ENCODE data around the gene HDAC9. TPM values are rescaled to one million over a fixed set of nuclear protein-coding genes. Genes with fewer than 3 reads are reported as not detected.

Gene HDAC9
- total RNA-seq, 4 donors from 2014 or later = 51.2 to 194 (median 106) TPM

DNA sequence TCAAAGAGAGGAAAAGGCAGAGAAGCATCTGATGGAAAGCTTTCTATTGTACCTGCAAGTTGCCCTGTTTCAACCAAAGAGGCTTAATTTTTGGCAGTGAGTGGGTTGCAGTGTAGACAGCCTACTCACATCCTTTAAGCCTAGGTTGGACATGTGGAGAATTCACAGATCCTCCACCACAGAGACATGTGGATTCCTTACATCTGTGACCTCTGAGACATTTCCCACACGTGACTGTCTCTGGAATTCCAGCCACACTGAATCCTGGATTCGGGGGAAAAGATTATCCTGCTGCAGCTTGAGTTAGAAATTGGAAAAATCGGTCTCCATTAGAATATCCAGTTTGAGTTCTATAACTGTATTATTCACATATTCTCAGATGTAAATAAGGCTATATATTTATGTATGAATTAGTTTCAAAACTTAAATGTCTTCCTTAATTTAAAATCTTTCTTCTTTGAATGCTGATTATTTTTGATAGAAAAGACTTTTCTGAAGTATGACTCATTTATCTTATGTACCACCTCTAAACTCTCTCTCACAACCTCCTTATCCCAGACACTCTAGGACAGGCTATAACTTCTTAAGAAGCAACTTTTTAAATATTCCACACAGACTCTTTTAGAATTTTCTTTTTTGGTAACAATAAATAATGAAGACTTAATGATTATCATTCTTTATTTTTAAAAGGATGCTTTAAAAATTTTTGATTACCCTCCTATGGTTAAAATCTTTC is 498.6 kb downstream of the HDAC9 start:
- Histone ChIP-seq H3K36me3 (no peaks in the 10 kb centered on the region), H3K4me3 (no peak overlapping the region), H3K27ac (no peak overlapping the region), H3K27me3 (no peaks in the 10 kb centered on the region), H3K9me3 (no peaks in the 10 kb centered on the region), H3K4me1 (no peaks in the 10 kb centered on the region)
- no peak for ATAC-seq
- no peak for TF ChIP-seq EP300 (IDR thresholded peaks at IDR 0.05)
- 76 to 89% methylated on average over 3 of the region's 3 CpGs for WGBS, 2 donors (ENCODE audit: low coverage in 1 of 2)

DNA sequence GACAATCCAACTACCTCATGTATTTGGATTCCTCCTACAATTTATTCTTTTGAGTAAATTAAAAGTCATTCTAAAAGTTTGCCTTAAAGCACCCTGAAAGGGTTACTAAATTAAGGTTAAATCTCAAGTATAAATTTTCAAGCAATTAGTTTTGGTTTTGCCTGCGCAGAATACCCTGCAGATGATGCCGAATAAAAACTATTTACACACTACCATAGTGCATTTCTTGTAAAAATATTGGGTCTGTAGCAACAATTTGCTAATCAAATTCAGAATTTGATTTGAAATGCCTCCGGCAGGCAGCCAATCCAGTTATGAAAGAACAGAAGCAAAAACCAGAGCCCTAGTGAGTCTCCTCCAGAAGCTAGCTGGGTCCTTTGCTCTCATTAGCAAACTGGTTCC is 499.7 kb downstream of the HDAC9 start:
- TF ChIP-seq POLR2A (IDR thresholded peaks at IDR 0.05) (no peak), EP300 (IDR thresholded peaks at IDR 0.05) (no peak), CTCF (IDR thresholded peaks at IDR 0.05) (no peak), POLR2AphosphoS5 (IDR thresholded peaks at IDR 0.05) (no peak)
- 65 to 90% methylated on average over 3 of the region's 3 CpGs for WGBS, 2 donors (ENCODE audit: low coverage in 1 of 2)
- Histone ChIP-seq H3K27ac (no peak overlapping the region), H3K36me3 (no peaks in the 10 kb centered on the region), H3K27me3 (no peaks in the 10 kb centered on the region), H3K4me1 (no peaks in the 10 kb centered on the region), H3K4me3 (no peak overlapping the region), H3K9me3 (no peaks in the 10 kb centered on the region)
- no peak for ATAC-seq

DNA sequence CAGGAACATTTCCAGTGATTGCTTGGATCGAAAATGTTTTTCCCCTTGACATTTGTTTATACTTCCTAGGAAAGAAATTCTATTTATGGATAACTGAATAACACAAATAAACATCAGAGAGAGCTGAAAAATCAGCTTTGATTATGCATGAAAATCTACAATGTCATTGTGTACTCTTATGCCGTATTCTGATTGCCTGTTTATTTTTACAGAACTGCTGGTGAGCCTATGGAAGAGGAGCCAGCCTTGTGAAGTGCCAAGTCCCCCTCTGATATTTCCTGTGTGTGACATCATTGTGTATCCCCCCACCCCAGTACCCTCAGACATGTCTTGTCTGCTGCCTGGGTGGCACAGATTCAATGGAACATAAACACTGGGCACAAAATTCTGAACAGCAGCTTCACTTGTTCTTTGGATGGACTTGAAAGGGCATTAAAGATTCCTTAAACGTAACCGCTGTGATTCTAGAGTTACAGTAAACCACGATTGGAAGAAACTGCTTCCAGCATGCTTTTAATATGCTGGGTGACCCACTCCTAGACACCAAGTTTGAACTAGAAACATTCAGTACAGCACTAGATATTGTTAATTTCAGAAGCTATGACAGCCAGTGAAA is 500.4 kb downstream of the HDAC9 start:
- H3K4me3 ChIP-seq = no peak overlapping the region
- H3K9me3 ChIP-seq = no peaks in the 10 kb centered on the region
- WGBS, 2 donors (ENCODE audit: low coverage in 1 of 2) = 31 to 68% methylated on average over 3 to 5 of the region's 5 CpGs
- no peaks in the 10 kb centered on the region for H3K36me3 ChIP-seq
- no peak for ATAC-seq
- H3K4me1 ChIP-seq = no peaks in the 10 kb centered on the region
- H3K27ac ChIP-seq = no peak overlapping the region
- TF ChIP-seq EP300 (IDR thresholded peaks at IDR 0.05) (no peak), CTCF (IDR thresholded peaks at IDR 0.05) (no peak)
- no peaks in the 10 kb centered on the region for H3K27me3 ChIP-seq

DNA sequence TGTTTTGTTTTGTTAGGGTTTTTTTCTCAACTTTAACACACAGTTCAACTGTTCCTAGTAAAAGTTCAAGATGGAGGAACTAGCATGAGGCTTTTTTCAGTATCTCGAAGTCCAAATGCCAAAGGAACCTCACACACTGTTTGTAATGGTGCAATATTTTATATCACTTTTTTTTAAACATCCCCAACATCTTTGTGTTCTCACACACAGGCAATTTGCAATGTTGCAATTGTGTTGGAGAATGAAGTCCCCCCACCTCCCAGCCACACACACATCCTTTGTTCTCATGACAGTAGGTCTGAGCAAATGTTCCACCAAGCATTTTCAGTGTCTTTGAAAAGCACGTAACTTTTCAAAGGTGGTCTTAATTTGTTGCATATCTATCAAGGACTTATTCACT is 501.0 kb downstream of the HDAC9 start:
- H3K27me3 ChIP-seq = no peaks in the 10 kb centered on the region
- ATAC-seq = no peak
- 86 to 100% methylated on average over 2 of the region's 2 CpGs for WGBS, 2 donors (ENCODE audit: low coverage in 1 of 2)
- no peaks in the 10 kb centered on the region for H3K9me3 ChIP-seq
- TF ChIP-seq EP300 (IDR thresholded peaks at IDR 0.05) (no peak), POLR2AphosphoS5 (IDR thresholded peaks at IDR 0.05) (no peak), POLR2A (IDR thresholded peaks at IDR 0.05) (no peak), CTCF (IDR thresholded peaks at IDR 0.05) (no peak)
- H3K36me3 ChIP-seq = no peaks in the 10 kb centered on the region
- H3K4me1 ChIP-seq = no peaks in the 10 kb centered on the region
- no peak overlapping the region for H3K27ac ChIP-seq
- H3K4me3 ChIP-seq = no peak overlapping the region

DNA sequence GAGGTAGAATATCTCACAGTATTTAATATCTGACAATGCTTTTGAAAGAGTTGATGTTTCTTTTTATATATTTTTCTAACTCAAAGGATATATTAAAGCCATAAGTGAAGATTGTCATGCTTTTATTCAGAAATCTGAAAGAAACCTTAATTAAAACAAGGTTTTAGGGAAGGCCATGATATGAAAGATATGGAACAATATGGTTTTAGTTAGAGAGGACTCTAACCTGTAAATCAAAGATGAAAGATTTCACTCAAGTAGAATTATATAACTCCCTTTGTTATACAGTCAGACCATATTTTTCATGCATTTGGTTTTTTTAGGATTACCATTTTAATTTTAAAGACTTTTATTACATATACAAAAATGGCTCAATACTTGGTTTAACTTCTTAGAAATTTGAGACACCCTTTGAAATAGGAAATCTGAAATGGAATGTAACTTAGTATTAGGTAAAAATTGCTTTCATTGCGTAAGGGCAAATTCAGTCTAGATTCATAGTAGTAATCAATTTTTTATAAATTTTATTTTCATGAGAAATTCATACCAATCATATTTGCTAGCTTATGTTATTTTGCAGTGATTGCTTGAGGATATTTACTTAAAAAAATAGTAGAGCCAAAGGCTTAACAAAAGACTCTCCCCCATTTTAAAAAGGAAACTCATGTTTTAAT is 502.1 kb downstream of the HDAC9 start:
- Histone ChIP-seq H3K36me3 (no peaks in the 10 kb centered on the region), H3K27ac (no peak overlapping the region), H3K9me3 (no peaks in the 10 kb centered on the region), H3K27me3 (no peaks in the 10 kb centered on the region), H3K4me3 (no peak overlapping the region), H3K4me1 (no peaks in the 10 kb centered on the region)
- WGBS, 2 donors (ENCODE audit: low coverage in 1 of 2) = 100% methylated on average over 1 of the region's 1 CpG
- no peak for ATAC-seq
- no peak for TF ChIP-seq CTCF (IDR thresholded peaks at IDR 0.05)
- no peak for TF ChIP-seq POLR2A (IDR thresholded peaks at IDR 0.05)
- no peak for TF ChIP-seq POLR2AphosphoS5 (IDR thresholded peaks at IDR 0.05)
- TF ChIP-seq EP300 (IDR thresholded peaks at IDR 0.05) = no peak

Measured in gastroesophageal sphincter (tissue), 4 donors.